GM15510 (cell line): Measurements from ENCODE around the gene PUS1.

Experiments
- POLR2A ChIP-seq: IDR thresholded peaks from 3 replicates; pipeline ENCODE4 v1.6.1; 2011; ENCODE audit warnings: borderline replicate concordance; ENCODE audit not compliant: insufficient read length; ENCODE audit errors: extremely low read depth

Gene PUS1

GRCh38 chr12:131986910-131987309 is 57.8 kb downstream of the PUS1 start:
- no peak for TF ChIP-seq POLR2A

DNA sequence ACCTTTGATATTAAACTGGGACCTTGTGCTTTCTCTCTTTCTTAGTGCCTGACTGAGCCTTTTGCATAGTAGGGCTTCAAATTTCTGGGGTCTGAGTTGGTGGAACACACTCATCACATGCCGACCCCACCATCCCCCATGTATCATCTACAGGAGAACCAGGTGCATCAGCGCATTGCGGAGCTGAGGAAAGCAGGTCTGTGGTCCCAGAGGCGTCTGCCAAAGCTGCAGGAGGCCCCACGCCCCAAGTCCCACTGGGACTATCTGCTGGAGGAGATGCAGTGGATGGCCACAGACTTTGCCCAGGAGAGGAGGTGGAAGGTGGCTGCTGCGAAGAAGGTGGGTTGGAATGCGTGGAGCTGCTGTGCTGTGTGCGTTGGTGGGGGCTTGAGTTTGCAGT is 58.5 kb downstream of the PUS1 start:
- TF ChIP-seq POLR2A = no peak

- TF ChIP-seq POLR2A = no peak
Observed at GRCh38 chr12:131988054-131988796, 59.1 kb downstream of the PUS1 start.

- TF ChIP-seq POLR2A = no peak
Observed at GRCh38 chr12:131989021-131989420, 59.9 kb downstream of the PUS1 start.

DNA sequence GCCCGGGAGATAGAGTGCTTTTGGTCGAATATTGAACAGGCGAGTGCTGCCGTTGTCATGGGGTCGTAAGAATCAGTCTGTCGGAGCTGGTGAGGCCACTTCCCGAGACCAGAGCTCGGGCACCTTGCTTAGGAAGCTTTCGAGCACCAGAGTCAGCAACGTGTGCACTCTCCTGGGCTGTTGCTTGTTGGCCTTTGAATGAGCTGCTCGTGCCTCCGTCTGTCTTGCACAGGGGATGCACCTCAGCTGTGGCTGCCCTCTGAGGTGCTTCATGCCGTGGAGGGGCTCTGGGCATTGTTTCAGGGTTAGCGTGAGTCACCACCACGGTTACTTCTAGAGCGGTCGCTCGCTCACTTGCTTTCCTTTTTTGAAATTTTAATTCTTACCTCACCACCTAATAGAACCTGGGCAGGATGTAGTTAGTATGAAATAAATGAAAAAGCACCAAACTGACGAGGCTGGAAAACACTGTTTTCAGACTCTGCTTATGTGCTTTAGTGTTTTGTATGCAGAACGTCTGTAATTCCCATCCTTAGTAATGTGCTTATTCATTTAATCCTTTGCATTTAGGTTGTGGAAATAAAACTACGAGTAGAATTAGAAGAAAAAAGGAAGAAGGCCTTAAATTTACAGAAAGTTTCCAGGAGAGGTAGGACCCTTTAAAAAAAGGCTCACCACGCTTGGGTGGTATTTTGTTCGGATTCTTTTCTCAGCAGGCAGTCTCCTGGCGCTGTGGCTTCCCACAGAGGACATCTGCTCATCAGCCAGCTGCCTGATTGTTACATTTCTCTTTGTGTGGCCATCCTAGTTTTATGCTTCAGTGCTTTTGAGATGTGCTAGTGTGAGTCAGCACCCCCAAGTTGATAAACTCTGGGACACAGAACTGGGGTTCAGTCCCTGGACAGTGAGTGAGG is 61.2 kb downstream of the PUS1 start:
- no peak for TF ChIP-seq POLR2A

GRCh38 chr12:131990980-131991305 is 61.9 kb downstream of the PUS1 start:
- no peak for TF ChIP-seq POLR2A

DNA sequence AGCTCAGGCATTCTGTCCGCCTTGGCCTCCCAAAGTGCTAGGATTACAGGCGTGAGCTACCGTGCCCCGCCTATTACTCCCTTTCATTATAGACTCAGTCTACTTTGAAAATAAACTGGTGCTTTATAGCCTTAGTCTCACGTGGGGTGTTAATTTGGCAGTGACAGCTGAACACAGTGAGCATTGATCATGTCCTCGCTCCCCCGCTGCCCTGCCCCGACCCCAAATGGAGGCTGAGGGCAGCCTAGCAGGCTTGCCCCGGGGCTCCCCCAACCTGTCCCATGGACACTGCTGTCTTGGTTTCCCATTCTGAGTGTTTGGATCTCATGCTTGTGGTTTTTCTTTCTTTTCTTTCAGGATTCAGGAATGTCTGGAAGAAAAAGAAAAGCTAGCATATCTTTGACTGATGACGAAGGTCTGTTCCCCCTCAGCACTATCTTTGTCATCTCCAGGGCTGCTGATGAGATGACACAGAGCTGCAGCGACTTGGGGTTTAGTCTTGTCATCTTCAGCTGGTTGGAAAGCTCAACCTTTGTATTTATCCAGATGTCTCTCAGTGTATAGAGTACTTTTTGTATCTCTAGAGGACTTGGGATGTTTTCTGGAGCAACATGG is 62.8 kb downstream of the PUS1 start:
- no peak for TF ChIP-seq POLR2A

DNA sequence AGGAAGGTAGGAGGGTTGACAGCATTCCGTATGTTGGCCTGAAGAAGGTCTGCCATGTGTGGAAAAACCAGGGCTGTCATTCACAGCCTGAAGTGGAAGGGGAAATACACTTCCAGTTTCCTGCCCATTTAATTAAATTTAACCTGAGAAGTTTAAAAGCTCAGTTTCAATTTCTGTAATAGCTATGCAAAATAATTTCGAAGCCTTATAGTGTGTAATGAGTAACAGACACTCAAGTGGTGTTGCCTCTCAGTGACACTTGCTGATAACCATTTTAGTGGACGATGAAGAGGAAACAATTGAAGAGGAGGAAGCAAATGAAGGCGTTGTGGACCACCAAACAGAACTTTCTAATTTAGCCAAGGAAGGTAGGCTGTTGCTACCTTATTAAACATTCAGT is 65.5 kb downstream of the PUS1 start:
- no peak for TF ChIP-seq POLR2A
